Measurements from ENCODE around the gene SYK.

GRCh38 chr9:90872835-90873294 lies 71.2 kb downstream of the SYK start:
- TF ChIP-seq POLR2A (IDR thresholded peaks at IDR 0.05), result no peak
- no peak for TF ChIP-seq CTCF (IDR thresholded peaks at IDR 0.05)
